HG03095 (cell line): Measurements from ENCODE around the gene LCE2C.
"Not testable (repeated sequence)": the region's sequence is repeated elsewhere in the genome, so short reads cannot be mapped to it uniquely, and the experiment has no call there.

Source experiments
- ATAC-seq: cut with Tn5 transposase; IDR thresholded peaks from one replicate; pipeline ENCODE4 v1.9.1; 2021; ENCODE audit warnings: moderate library complexity; ENCODE audit not compliant: unreplicated experiment

LCE2C gene

GRCh38 chr1:152674983-152675382, at the start of gene LCE2C:
TSS of gene LCE2C (plus strand) at chr1:152675279. CDS start at chr1:152676016, 737 bp downstream.
- ATAC-seq, result not testable (repeated sequence)

GRCh38 chr1:152626744-152627143, 48.3 kb upstream of the LCE2C start:
- no peak for ATAC-seq

GRCh38 chr1:152630596-152630995, 44.5 kb upstream of the LCE2C start:
- ATAC-seq, result no peak

- ATAC-seq, result no peak
These were observed 34.7 kb upstream of the LCE2C start for GRCh38 chr1:152640351-152640750.

- ATAC-seq, result no peak
These were observed 31.1 kb upstream of the LCE2C start for GRCh38 chr1:152643945-152644344.

GRCh38 chr1:152645146-152645545, 29.9 kb upstream of the LCE2C start:
- no peak for ATAC-seq

GRCh38 chr1:152646656-152647055, 28.4 kb upstream of the LCE2C start:
- no peak for ATAC-seq

- ATAC-seq, result no peak
These were observed 21.0 kb upstream of the LCE2C start for GRCh38 chr1:152654110-152654509.

- ATAC-seq, result no peak
These were observed 18.6 kb upstream of the LCE2C start for GRCh38 chr1:152656459-152656858.

GRCh38 chr1:152657677-152658076, 17.4 kb upstream of the LCE2C start:
- ATAC-seq, result no peak

GRCh38 chr1:152658649-152659048, 16.4 kb upstream of the LCE2C start:
- no peak for ATAC-seq

- ATAC-seq, result no peak
These were observed 12.0 kb upstream of the LCE2C start, which contains the start of gene LCE2D for GRCh38 chr1:152663098-152663497. TSS of gene LCE2D (plus strand) at chr1:152663380. CDS start at chr1:152664106, 726 bp downstream.

GRCh38 chr1:152666171-152666570, 8.9 kb upstream of the LCE2C start:
- not testable (repeated sequence) for ATAC-seq

GRCh38 chr1:152667648-152668047, 7.4 kb upstream of the LCE2C start:
- ATAC-seq, result no peak

GRCh38 chr1:152673016-152673415, 2.1 kb upstream of the LCE2C start:
- ATAC-seq, result no peak

- ATAC-seq, result no peak
These were observed 4.4 kb downstream of the LCE2C start for GRCh38 chr1:152679459-152679858.

- no peak for ATAC-seq
These were observed 6.5 kb downstream of the LCE2C start for GRCh38 chr1:152681616-152682015.

GRCh38 chr1:152683846-152684245, 8.8 kb downstream of the LCE2C start:
- ATAC-seq, result no peak

GRCh38 chr1:152685823-152686222, 10.7 kb downstream of the LCE2C start, which contains the start of gene LCE2B:
TSS of gene LCE2B (plus strand) at chr1:152686123. CDS start at chr1:152686844, 721 bp downstream.
- ATAC-seq, result not testable (repeated sequence)

- ATAC-seq, result no peak
These were observed 22.9 kb downstream of the LCE2C start, which contains the start of gene LCE2A for GRCh38 chr1:152697701-152698600. TSS of gene LCE2A (plus strand) at chr1:152698345. CDS start at chr1:152698902, 557 bp downstream.

GRCh38 chr1:152699746-152700145, 24.7 kb downstream of the LCE2C start:
- ATAC-seq, result no peak

GRCh38 chr1:152707860-152708259, 32.8 kb downstream of the LCE2C start, which contains the start of gene LCE4A:
TSS of gene LCE4A (plus strand) at chr1:152708160. CDS start at chr1:152709076, 916 bp downstream.
- no peak for ATAC-seq
